GM23338 (cell line): ENCODE measurements around the gene STAC2.

ENCODE experiments used
- EZH2 ChIP-seq: fragments of 200-600 bp; sonication (generic); IDR thresholded peaks from one replicate; pipeline ENCODE4 v1.8.0; 2017; ENCODE audit warnings: antibody characterized with exemption, mild to moderate bottlenecking, low read depth; ENCODE audit not compliant: unreplicated experiment
- EZH2phosphoT487 ChIP-seq: fragments of 200-600 bp; sonication (generic); IDR thresholded peaks from one replicate; pipeline ENCODE4 v1.8.1; 2018; ENCODE audit warnings: antibody characterized with exemption; ENCODE audit not compliant: unreplicated experiment
- POLR2AphosphoS5 ChIP-seq: IDR thresholded peaks from 2 replicates; pipeline ENCODE4 v1.6.1; 2016; ENCODE audit warnings: antibody characterized with exemption, low read depth
- TF ChIP-seq, protein P1 (sequence below), 2 experiments: fragments of 200-600 bp in 1 of 2; sonication (generic) in 1 of 2; conservative IDR thresholded peaks; 2 replicates each; pipeline versions ENCODE4 v1.5.1 to v1.6.1; 2016 to 2017; ENCODE audit warnings: antibody characterized with exemption in 2 of 2, low read depth in 2 of 2, mild to moderate bottlenecking in 2 of 2, moderate library complexity in 1 of 2

DNA sequence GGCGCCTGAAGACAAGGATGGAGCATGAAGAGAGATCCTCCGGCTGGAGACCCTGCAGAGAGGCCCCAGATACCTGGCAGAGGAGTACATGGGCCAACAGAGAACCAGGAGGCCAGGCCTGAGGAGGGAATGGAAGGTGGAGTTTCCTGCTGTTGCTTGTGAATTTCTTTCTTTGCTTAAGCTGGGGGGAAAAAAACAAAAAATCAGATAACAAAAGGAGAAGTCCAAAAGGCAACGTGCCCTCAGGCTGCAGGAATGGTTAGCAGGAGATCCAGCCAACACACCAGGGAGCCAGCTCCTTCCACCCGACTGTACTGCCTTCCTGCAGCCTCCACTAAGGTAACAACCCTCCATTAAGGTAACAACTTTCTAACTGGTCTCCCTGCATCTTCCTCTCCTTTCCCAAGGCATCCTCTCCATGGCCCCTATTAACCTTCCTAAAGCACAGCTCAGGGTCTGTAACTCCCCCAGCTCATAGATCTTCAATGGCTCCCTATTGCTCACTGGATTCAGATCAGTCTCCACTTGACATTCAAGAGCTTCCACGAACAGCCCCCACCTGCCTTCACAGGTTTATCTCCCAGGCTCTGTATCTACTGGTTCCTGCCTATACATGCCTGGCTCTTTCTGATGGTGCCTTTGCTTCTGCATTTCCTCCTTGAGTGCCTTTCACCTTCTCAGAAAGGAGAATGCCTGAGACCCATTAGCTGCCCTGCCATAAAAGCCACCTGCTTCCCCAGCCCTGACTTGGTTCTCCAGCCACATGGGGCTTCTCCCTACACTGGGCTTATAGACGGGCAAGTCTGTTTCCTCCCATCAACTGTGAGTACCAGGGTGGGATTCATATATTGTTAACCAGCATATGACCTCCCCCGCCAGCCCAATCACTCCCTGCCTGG is 59.1 kb downstream of the STAC2 start:
- TF ChIP-seq EZH2phosphoT487, result no peak
- TF ChIP-seq, protein P1, sequence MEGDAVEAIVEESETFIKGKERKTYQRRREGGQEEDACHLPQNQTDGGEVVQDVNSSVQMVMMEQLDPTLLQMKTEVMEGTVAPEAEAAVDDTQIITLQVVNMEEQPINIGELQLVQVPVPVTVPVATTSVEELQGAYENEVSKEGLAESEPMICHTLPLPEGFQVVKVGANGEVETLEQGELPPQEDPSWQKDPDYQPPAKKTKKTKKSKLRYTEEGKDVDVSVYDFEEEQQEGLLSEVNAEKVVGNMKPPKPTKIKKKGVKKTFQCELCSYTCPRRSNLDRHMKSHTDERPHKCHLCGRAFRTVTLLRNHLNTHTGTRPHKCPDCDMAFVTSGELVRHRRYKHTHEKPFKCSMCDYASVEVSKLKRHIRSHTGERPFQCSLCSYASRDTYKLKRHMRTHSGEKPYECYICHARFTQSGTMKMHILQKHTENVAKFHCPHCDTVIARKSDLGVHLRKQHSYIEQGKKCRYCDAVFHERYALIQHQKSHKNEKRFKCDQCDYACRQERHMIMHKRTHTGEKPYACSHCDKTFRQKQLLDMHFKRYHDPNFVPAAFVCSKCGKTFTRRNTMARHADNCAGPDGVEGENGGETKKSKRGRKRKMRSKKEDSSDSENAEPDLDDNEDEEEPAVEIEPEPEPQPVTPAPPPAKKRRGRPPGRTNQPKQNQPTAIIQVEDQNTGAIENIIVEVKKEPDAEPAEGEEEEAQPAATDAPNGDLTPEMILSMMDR (conservative IDR thresholded peaks at IDR 0.05; ENCODE audit: low read depth in 2 of 2), result no peak
- TF ChIP-seq POLR2AphosphoS5, result no peak
- peak; percentile 19 for TF ChIP-seq EZH2
